ENCODE results near the gene KCNN3. TPM values are rescaled to one million over a fixed set of nuclear protein-coding genes. Genes with fewer than 3 reads are reported as not detected.

KCNN3 gene
- total and polyA plus RNA-seq, 4 donors, result 0.08 to 4.7 (median 1.8) TPM

DNA sequence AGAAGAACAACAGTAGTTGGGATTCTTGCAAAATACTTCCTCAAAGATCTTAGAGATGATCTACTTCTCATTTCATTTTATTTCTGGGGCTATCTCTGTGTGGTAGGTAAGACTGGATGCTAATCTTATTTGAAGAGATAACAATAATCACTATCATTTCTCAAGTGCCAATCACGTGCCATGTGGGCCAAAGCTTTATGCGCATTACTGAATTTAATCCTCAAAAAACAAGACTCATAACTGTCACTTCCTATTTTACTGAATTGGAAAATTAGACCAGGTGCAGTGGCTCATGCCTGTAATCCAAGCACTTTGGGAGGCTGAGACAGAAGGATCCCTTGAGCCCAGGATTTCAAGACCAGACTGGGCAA is 121.7 kb downstream of the KCNN3 start:
- 89 to 96% methylated on average over 2 of the region's 2 CpGs for WGBS, 2 donors
- DNase-seq (no peak), ATAC-seq (ENCODE audit: low FRiP score) (no peak)
- Histone ChIP-seq H3K27ac (ENCODE audit: low read depth in 1 of 2, low read length in 2 of 2) (no peak overlapping the region), H3K27me3 (ENCODE audit: control insufficient read depth in 1 of 2, insufficient read depth in 2 of 2, low read length in 1 of 2) (no peaks in the 10 kb centered on the region), H3K4me1 (ENCODE audit: control insufficient read depth in 1 of 2, insufficient read depth in 2 of 2, low read length in 2 of 2) (no peaks in the 10 kb centered on the region), H3K9me3 (ENCODE audit: control insufficient read depth, low read length) (no peaks in the 10 kb centered on the region), H3K36me3 (ENCODE audit: control insufficient read depth in 1 of 2, insufficient read depth in 2 of 2, low read length in 1 of 2) (no peaks in the 10 kb centered on the region), H3K4me3 (ENCODE audit: low read length in 2 of 2) (no peak overlapping the region)
- intact Hi-C loops (cut with DNase I), result no loop called here

GRCh38 chr1:154747740-154748404 is 122.2 kb downstream of the KCNN3 start:
- no peaks in the 10 kb centered on the region for H3K9me3 ChIP-seq (ENCODE audit: control insufficient read depth, low read length)
- peak in 1 of 2 donors; percentile 45 for DNase-seq
- H3K27me3 ChIP-seq (ENCODE audit: control insufficient read depth in 1 of 2, insufficient read depth in 2 of 2, low read length in 1 of 2), result no peaks in the 10 kb centered on the region
- intact Hi-C loops (cut with DNase I), result no loop called here
- no peaks in the 10 kb centered on the region for H3K4me1 ChIP-seq (ENCODE audit: control insufficient read depth in 1 of 2, insufficient read depth in 2 of 2, low read length in 2 of 2)
- ATAC-seq (ENCODE audit: low FRiP score), result no peak
- no peaks in the 10 kb centered on the region for H3K36me3 ChIP-seq (ENCODE audit: control insufficient read depth in 1 of 2, insufficient read depth in 2 of 2, low read length in 1 of 2)
- no peak overlapping the region for H3K4me3 ChIP-seq (ENCODE audit: low read length in 2 of 2)
- H3K27ac ChIP-seq (ENCODE audit: low read depth in 1 of 2, low read length in 2 of 2), result no peak overlapping the region
- 72 to 73% methylated on average over 20 of the region's 20 CpGs for WGBS, 2 donors

DNA sequence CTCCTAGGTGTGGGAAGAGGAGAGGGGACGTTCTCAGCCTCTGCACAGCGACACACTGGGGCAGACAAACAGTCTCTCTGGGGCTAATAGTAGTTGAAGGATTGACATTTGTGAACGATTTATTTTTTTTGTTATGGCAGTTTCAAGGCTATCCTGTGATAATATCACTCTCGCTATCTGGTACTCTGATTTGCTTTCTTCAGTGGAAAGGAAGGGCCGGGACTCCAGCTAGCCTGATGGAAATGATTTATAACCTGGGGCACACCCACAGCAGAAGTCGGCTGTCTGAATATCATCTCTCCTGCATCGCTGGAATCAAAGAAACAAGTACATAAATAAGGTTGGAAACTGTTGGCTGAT is 122.7 kb downstream of the KCNN3 start:
- no peaks in the 10 kb centered on the region for H3K36me3 ChIP-seq (ENCODE audit: control insufficient read depth in 1 of 2, insufficient read depth in 2 of 2, low read length in 1 of 2)
- H3K27ac ChIP-seq (ENCODE audit: low read depth in 1 of 2, low read length in 2 of 2), result no peak overlapping the region
- DNase-seq, result no peak
- no peaks in the 10 kb centered on the region for H3K27me3 ChIP-seq (ENCODE audit: control insufficient read depth in 1 of 2, insufficient read depth in 2 of 2, low read length in 1 of 2)
- no peak overlapping the region for H3K4me3 ChIP-seq (ENCODE audit: low read length in 2 of 2)
- intact Hi-C loops (cut with DNase I), result no loop called here
- no peaks in the 10 kb centered on the region for H3K4me1 ChIP-seq (ENCODE audit: control insufficient read depth in 1 of 2, insufficient read depth in 2 of 2, low read length in 2 of 2)
- ATAC-seq (ENCODE audit: low FRiP score), result no peak
- WGBS, 2 donors, result 65 to 67% methylated on average over 7 of the region's 7 CpGs
- no peaks in the 10 kb centered on the region for H3K9me3 ChIP-seq (ENCODE audit: control insufficient read depth, low read length)

DNA sequence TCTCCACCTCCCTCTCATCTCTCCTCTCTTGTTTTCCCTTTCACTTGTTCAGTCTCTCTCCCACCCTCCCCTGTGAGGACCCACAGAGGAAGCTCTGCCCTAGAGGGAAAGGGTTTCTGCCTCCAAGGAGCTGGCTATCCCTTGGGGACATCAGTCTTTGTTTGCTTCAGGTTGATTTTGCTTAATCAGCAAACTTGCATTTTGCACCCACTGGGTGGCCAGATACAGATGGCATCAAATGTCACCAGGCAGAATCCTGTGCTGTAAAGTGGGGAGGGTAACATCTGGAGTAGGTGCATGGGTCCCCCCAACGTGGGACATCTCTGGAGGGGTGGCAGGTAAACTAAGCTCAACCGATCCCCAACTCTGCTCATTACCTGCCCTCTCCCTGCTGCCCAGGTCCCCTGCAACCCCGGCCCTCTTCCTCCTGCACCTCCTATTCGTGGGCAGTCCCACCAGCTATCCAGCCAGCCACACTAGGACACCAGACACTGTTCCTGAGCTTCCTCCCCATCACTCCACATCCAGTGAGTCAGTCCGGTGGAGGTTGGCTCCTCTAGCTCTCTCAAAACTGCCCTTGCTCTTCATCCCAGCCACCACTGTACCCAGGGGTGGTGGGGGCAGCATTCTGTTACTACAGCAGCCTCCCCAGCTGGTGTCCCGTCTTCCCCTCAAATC is 123.3 kb downstream of the KCNN3 start:
- no peaks in the 10 kb centered on the region for H3K9me3 ChIP-seq (ENCODE audit: control insufficient read depth, low read length)
- no peaks in the 10 kb centered on the region for H3K4me1 ChIP-seq (ENCODE audit: control insufficient read depth in 1 of 2, insufficient read depth in 2 of 2, low read length in 2 of 2)
- peak in 1 of 2 donors; percentile 42 for DNase-seq
- no peak for ATAC-seq (ENCODE audit: low FRiP score)
- no peak overlapping the region for H3K4me3 ChIP-seq (ENCODE audit: low read length in 2 of 2)
- H3K27ac ChIP-seq (ENCODE audit: low read depth in 1 of 2, low read length in 2 of 2), result no peak overlapping the region
- intact Hi-C loops (cut with DNase I), result no loop called here
- H3K36me3 ChIP-seq (ENCODE audit: control insufficient read depth in 1 of 2, insufficient read depth in 2 of 2, low read length in 1 of 2), result no peaks in the 10 kb centered on the region
- WGBS, 2 donors, result 84% methylated on average over 6 of the region's 6 CpGs
- no peaks in the 10 kb centered on the region for H3K27me3 ChIP-seq (ENCODE audit: control insufficient read depth in 1 of 2, insufficient read depth in 2 of 2, low read length in 1 of 2)

- Histone ChIP-seq H3K4me3 (ENCODE audit: low read length in 2 of 2) (no peak overlapping the region), H3K27ac (ENCODE audit: low read depth in 1 of 2, low read length in 2 of 2) (no peak overlapping the region), H3K36me3 (ENCODE audit: control insufficient read depth in 1 of 2, insufficient read depth in 2 of 2, low read length in 1 of 2) (no peaks in the 10 kb centered on the region), H3K9me3 (ENCODE audit: control insufficient read depth, low read length) (no peaks in the 10 kb centered on the region), H3K4me1 (ENCODE audit: control insufficient read depth in 1 of 2, insufficient read depth in 2 of 2, low read length in 2 of 2) (no peaks in the 10 kb centered on the region), H3K27me3 (ENCODE audit: control insufficient read depth in 1 of 2, insufficient read depth in 2 of 2, low read length in 1 of 2) (no peaks in the 10 kb centered on the region)
- ATAC-seq (ENCODE audit: low FRiP score), result no peak
- 69 to 78% methylated on average over 12 of the region's 12 CpGs for whole genome bisulfite sequencing, 2 donors
- peak in 1 of 2 donors; percentile 40 for DNase-seq
- intact Hi-C loops (cut with DNase I), result no loop called here
These were observed 124.2 kb downstream of the KCNN3 start for GRCh38 chr1:154745750-154746425.

GRCh38 chr1:154745286-154745731 is 124.8 kb downstream of the KCNN3 start:
- H3K27me3 ChIP-seq (ENCODE audit: control insufficient read depth in 1 of 2, insufficient read depth in 2 of 2, low read length in 1 of 2), result no peaks in the 10 kb centered on the region
- H3K27ac ChIP-seq (ENCODE audit: low read depth in 1 of 2, low read length in 2 of 2), result no peak overlapping the region
- no peaks in the 10 kb centered on the region for H3K36me3 ChIP-seq (ENCODE audit: control insufficient read depth in 1 of 2, insufficient read depth in 2 of 2, low read length in 1 of 2)
- no peaks in the 10 kb centered on the region for H3K4me1 ChIP-seq (ENCODE audit: control insufficient read depth in 1 of 2, insufficient read depth in 2 of 2, low read length in 2 of 2)
- H3K9me3 ChIP-seq (ENCODE audit: control insufficient read depth, low read length), result no peaks in the 10 kb centered on the region
- intact Hi-C loops (cut with DNase I), result no loop called here
- no peak for ATAC-seq (ENCODE audit: low FRiP score)
- peak in 1 of 2 donors; percentile 43 for DNase-seq
- WGBS, 2 donors, result 72 to 74% methylated on average over 5 of the region's 5 CpGs
- H3K4me3 ChIP-seq (ENCODE audit: low read length in 2 of 2), result no peak overlapping the region

GRCh38 chr1:154744352-154745035 is 125.6 kb downstream of the KCNN3 start:
- Histone ChIP-seq H3K4me1 (ENCODE audit: control insufficient read depth in 1 of 2, insufficient read depth in 2 of 2, low read length in 2 of 2) (no peaks in the 10 kb centered on the region), H3K9me3 (ENCODE audit: control insufficient read depth, low read length) (no peaks in the 10 kb centered on the region), H3K27ac (ENCODE audit: low read depth in 1 of 2, low read length in 2 of 2) (no peak overlapping the region), H3K27me3 (ENCODE audit: control insufficient read depth in 1 of 2, insufficient read depth in 2 of 2, low read length in 1 of 2) (no peaks in the 10 kb centered on the region), H3K4me3 (ENCODE audit: low read length in 2 of 2) (no peak overlapping the region), H3K36me3 (ENCODE audit: control insufficient read depth in 1 of 2, insufficient read depth in 2 of 2, low read length in 1 of 2) (no peaks in the 10 kb centered on the region)
- WGBS, 2 donors, result 82 to 87% methylated on average over 9 of the region's 9 CpGs
- intact Hi-C loops (cut with DNase I), result no loop called here
- DNase-seq, result no peak
- ATAC-seq (ENCODE audit: low FRiP score), result no peak

- no peak for DNase-seq
- no peaks in the 10 kb centered on the region for H3K27me3 ChIP-seq (ENCODE audit: control insufficient read depth in 1 of 2, insufficient read depth in 2 of 2, low read length in 1 of 2)
- H3K4me3 ChIP-seq (ENCODE audit: low read length in 2 of 2), result no peak overlapping the region
- H3K27ac ChIP-seq (ENCODE audit: low read depth in 1 of 2, low read length in 2 of 2), result no peak overlapping the region
- WGBS, 2 donors, result 87 to 90% methylated on average over 9 of the region's 9 CpGs
- intact Hi-C loops (cut with DNase I), result no loop called here
- no peaks in the 10 kb centered on the region for H3K36me3 ChIP-seq (ENCODE audit: control insufficient read depth in 1 of 2, insufficient read depth in 2 of 2, low read length in 1 of 2)
- no peaks in the 10 kb centered on the region for H3K4me1 ChIP-seq (ENCODE audit: control insufficient read depth in 1 of 2, insufficient read depth in 2 of 2, low read length in 2 of 2)
- H3K9me3 ChIP-seq (ENCODE audit: control insufficient read depth, low read length), result no peaks in the 10 kb centered on the region
- ATAC-seq (ENCODE audit: low FRiP score), result no peak
These were observed 126.5 kb downstream of the KCNN3 start for GRCh38 chr1:154743526-154744036.
